ENCODE data around the gene ATG2B. TPM values are rescaled to one million over a fixed set of nuclear protein-coding genes. Genes with fewer than 3 reads are reported as not detected.

The ATG2B gene, protein sequence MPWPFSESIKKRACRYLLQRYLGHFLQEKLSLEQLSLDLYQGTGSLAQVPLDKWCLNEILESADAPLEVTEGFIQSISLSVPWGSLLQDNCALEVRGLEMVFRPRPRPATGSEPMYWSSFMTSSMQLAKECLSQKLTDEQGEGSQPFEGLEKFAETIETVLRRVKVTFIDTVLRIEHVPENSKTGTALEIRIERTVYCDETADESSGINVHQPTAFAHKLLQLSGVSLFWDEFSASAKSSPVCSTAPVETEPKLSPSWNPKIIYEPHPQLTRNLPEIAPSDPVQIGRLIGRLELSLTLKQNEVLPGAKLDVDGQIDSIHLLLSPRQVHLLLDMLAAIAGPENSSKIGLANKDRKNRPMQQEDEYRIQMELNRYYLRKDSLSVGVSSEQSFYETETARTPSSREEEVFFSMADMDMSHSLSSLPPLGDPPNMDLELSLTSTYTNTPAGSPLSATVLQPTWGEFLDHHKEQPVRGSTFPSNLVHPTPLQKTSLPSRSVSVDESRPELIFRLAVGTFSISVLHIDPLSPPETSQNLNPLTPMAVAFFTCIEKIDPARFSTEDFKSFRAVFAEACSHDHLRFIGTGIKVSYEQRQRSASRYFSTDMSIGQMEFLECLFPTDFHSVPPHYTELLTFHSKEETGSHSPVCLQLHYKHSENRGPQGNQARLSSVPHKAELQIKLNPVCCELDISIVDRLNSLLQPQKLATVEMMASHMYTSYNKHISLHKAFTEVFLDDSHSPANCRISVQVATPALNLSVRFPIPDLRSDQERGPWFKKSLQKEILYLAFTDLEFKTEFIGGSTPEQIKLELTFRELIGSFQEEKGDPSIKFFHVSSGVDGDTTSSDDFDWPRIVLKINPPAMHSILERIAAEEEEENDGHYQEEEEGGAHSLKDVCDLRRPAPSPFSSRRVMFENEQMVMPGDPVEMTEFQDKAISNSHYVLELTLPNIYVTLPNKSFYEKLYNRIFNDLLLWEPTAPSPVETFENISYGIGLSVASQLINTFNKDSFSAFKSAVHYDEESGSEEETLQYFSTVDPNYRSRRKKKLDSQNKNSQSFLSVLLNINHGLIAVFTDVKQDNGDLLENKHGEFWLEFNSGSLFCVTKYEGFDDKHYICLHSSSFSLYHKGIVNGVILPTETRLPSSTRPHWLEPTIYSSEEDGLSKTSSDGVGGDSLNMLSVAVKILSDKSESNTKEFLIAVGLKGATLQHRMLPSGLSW (N-terminal part only)
- 22.2 and 27.7 TPM in 2 replicates for total RNA-seq

DNA sequence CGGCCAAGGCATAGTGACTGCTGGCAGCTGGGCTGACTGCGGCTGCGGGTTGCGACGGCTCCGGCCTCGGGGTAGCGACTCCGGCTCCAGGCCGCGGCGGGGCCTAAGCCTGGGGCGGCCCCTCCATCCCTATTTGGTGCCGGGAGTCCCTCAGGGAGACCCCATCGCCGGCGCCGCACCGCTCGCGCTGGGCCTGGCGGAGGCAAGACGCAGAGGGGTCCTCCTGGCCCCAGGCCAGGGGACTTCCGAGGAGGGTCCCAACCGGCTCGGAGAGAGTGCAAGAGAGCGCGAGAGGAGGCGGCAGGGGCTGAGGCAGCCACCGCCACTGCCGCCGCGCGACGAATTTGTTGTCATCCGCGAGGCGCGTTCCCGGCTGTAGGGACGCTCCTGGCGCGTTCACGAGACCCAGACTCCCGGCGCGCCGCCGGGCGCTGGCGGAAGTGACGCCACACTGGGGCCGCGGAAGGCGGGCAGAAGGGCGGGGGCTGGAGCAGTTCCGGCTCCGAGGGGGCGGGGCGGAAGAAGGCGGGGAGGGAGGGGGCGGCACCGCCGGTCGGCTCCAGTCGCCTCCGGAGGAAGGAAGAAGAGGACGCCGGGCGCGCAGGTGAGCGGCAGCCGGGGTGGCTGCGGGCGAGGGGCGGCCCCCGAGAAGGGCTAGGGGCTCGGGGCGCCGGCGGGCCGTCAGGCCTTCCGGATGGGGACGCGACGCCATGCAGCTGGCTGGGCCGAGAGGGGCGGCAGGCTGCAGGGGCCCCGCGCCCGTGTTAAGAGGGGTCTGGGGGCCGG lies at the start of gene ATG2B, which contains the start of gene GSKIP:
ATG2B (minus strand) TSS at position 377 of the 786 bp plus-strand sequence; CDS start at position 12, 365 bp downstream.
GSKIP (plus strand) TSS at position 562 of the 786 bp plus-strand sequence. CDS start 18,722 bp downstream, outside the sequence.
- intact Hi-C loops (cut with micrococcal nuclease): loop anchor here (1.0 to 10.0 kb wide), 6 partner anchors 28 to 1208 kb away; partner anchors contain the start of genes DICER1, PAPOLA and SYNE3

DNA sequence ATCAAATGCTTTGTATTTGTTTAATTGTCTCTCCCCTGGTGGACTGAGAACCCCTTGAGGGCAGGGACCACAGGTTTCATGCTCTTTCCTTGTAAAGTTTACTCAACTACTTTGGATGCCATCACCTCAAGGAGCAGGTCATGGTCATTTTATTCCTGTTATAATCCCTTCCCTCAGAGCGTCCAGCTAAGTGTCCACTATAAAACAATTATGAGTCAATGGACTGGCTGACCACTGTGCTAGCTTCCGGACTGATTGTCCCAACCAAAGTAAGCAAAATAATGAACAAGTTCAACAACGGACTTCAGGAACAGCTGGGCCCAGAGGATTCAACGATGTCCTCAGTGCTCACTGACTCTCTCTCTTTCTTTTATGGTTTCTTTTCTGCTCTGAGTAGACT lies 47.0 kb upstream of the ATG2B start:
- no peaks in the 10 kb centered on the region for H3K9me3 Mint-ChIP-seq
- no peak overlapping the region for H3K4me3 Mint-ChIP-seq
- H3K4me1 Mint-ChIP-seq (ENCODE audit: low read depth): no peaks in the 10 kb centered on the region
- intact Hi-C loops (cut with micrococcal nuclease): no loop called here
- no peak overlapping the region for H3K27ac Mint-ChIP-seq
- peaks cover 3% of the 10 kb centered on the region for H3K27me3 Mint-ChIP-seq (ENCODE audit: insufficient read depth)
- no peak for DNase-seq (ENCODE audit: low spot score)
- no peaks in the 10 kb centered on the region for H3K36me3 Mint-ChIP-seq (ENCODE audit: low read depth)

More for the DNA sequence above, at the start of gene ATG2B, which contains the start of gene GSKIP:
- Mint-ChIP-seq H3K9me3 (no peaks in the 10 kb centered on the region), H3K4me3 (peak within 1 kb of the TSS; percentile 98), H3K36me3 (ENCODE audit: low read depth) (peaks cover 10% of the 10 kb centered on the region), H3K27ac (peak within 1 kb of the TSS; percentile 97), H3K4me1 (ENCODE audit: low read depth) (peaks cover 55% of the 10 kb centered on the region), H3K27me3 (ENCODE audit: insufficient read depth) (no peaks in the 10 kb centered on the region)
- DNase-seq (ENCODE audit: low spot score): peak; percentile 97

DNA sequence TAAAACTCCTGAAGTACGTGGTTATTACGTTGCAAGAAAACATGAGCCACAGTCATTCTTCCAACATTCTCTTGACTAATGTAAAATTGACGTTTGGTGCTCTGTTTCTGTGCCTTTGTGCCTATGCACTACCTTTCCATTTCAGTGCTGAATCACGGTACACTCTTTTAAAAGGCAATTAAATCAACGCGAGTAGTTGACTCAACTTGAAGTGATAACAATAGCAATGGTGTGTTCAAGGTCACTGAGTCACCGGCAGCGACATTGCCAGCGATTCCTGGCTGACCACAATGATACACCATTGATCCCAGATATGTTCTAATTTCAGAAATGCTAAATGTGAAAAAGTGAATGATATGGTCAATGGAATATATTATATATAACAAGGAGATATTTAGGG lies 46.6 kb upstream of the ATG2B start:
- no peaks in the 10 kb centered on the region for H3K36me3 Mint-ChIP-seq (ENCODE audit: low read depth)
- H3K27ac Mint-ChIP-seq: no peak overlapping the region

DNA sequence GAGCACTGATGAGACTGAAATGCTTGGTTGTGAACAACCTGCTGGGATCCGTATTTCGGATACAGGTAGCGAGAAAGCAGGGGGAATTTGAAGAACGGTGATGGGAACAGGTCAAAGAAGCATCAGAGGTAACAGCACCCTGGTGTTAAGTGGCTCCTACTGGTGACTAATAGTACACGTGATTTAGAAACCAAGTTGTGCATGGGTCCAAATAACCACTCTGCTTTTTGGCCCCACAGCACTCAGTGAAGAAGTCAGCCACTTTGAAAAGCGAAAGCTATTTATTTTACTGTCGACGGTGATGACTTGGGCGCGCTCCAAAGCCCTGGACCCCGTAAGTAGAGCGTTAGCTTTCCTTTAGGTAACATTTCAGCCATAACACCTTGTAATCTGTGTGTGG lies 45.5 kb upstream of the ATG2B start:
- Mint-ChIP-seq H3K4me1 (ENCODE audit: low read depth) (no peaks in the 10 kb centered on the region), H3K27me3 (ENCODE audit: insufficient read depth) (peaks cover 4% of the 10 kb centered on the region), H3K4me3 (no peak overlapping the region), H3K9me3 (no peaks in the 10 kb centered on the region), H3K27ac (no peak overlapping the region), H3K36me3 (ENCODE audit: low read depth) (no peaks in the 10 kb centered on the region)
- no peak for DNase-seq (ENCODE audit: low spot score)
- intact Hi-C loops (cut with micrococcal nuclease): no loop called here

More for the DNA sequence above, 46.6 kb upstream of the ATG2B start:
- no peak overlapping the region for H3K4me3 Mint-ChIP-seq
- H3K4me1 Mint-ChIP-seq (ENCODE audit: low read depth): no peaks in the 10 kb centered on the region
- intact Hi-C loops (cut with micrococcal nuclease): no loop called here
- no peak for DNase-seq (ENCODE audit: low spot score)
- peaks cover 3% of the 10 kb centered on the region for H3K27me3 Mint-ChIP-seq (ENCODE audit: insufficient read depth)
- no peaks in the 10 kb centered on the region for H3K9me3 Mint-ChIP-seq

DNA sequence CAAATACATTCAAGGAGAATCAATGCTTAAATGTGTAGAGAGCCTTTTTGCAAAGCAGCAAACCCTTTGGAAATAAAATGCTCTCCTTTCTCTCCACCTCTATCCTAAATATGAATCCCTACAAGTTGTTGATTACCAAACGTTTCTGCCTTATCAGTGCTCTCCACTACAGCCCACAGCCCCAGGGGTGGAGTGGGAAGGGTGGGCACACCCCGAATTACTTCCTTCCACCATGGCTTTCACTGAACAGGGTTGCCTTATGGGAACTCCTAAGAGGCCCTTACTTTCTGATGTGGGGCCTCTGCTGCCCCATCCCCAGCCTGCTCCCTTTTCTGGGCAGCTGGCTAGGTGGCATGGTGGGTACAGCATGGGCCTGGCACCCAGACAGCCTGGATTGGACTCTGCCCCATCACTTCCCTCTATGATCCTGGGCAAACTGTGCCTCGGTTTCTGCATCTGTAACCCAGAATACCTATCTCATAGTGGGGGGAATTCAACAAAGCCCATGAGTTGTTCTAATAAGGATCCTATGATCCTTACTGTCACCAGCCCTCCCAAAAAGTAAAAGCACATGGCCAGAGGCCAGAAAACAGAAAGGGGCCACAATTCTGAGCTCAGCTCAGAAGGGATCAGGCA lies 44.9 kb upstream of the ATG2B start:
- Mint-ChIP-seq H3K36me3 (ENCODE audit: low read depth) (no peaks in the 10 kb centered on the region), H3K4me1 (ENCODE audit: low read depth) (no peaks in the 10 kb centered on the region), H3K27ac (no peak overlapping the region), H3K4me3 (no peak overlapping the region), H3K9me3 (no peaks in the 10 kb centered on the region), H3K27me3 (ENCODE audit: insufficient read depth) (peaks cover 4% of the 10 kb centered on the region)
- intact Hi-C loops (cut with micrococcal nuclease): no loop called here
- DNase-seq (ENCODE audit: low spot score): no peak

DNA sequence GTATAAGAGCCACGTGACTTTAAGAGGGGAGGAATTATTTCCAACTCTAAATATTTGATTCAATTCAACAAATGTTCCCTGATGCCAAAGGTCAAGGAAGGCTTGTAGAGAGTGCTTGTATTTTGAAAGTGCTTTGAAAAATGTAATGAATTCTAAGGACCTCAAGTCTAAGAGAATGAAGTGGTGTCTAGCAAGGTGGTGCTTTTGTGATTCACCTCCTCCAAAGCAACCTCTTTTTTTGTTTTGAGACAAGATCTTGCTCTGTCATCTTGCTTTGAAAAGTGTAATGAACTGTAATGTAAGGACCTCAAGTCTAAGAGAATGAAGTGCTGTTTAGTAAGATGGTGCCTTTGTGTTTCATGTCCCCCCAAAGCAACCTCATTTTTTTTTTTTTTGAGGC lies 42.5 kb upstream of the ATG2B start:
- Mint-ChIP-seq H3K9me3 (no peaks in the 10 kb centered on the region), H3K36me3 (ENCODE audit: low read depth) (no peaks in the 10 kb centered on the region), H3K27me3 (ENCODE audit: insufficient read depth) (peaks cover 4% of the 10 kb centered on the region), H3K27ac (no peak overlapping the region), H3K4me3 (no peak overlapping the region), H3K4me1 (ENCODE audit: low read depth) (no peaks in the 10 kb centered on the region)
- intact Hi-C loops (cut with micrococcal nuclease): no loop called here
- DNase-seq (ENCODE audit: low spot score): no peak

DNA sequence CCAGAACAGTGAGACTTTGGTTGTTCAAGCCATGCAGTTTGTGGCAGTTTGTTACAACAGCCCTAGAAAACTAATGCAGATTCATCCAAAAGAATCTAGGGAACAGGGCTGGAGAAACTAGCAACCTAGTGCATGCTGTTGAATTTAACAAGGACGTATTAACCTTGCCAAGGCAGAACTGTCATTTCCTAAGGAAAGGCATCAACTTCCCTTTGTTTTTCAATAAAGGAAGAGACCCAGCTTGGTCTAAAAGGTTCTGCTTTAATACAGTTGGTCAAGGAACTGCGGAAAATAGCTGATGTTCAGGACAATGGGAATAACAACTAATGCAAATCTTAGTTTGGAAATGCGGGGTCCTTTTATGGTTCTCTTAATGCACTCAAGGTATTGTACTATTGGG lies 40.3 kb upstream of the ATG2B start:
- Mint-ChIP-seq H3K36me3 (ENCODE audit: low read depth) (no peaks in the 10 kb centered on the region), H3K4me3 (no peak overlapping the region), H3K9me3 (no peaks in the 10 kb centered on the region), H3K27ac (no peak overlapping the region), H3K27me3 (ENCODE audit: insufficient read depth) (peaks cover 5% of the 10 kb centered on the region), H3K4me1 (ENCODE audit: low read depth) (no peaks in the 10 kb centered on the region)
- DNase-seq (ENCODE audit: low spot score): no peak
- intact Hi-C loops (cut with micrococcal nuclease): no loop called here

DNA sequence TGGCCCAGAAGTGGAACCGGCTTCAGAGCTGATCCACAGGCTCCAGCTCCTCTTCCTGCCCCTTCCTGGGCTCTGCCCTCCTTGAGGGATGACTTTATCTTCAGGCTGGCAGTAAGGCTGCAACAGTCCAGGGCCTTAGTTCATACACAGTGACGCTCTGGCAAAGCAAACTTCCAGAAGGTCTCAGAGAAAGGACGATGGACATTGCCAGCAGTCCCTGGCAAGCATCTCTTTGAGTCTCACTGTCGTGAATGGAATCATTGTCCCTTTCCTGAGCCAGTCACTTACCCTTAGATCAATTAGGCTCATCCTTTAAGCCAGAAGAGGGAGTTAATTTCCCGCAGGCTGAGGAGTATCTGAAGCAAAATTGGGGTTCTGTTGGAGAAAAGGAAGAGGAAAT lies 37.4 kb upstream of the ATG2B start:
- H3K9me3 Mint-ChIP-seq: no peaks in the 10 kb centered on the region
- H3K4me3 Mint-ChIP-seq: no peak overlapping the region
- H3K27ac Mint-ChIP-seq: no peak overlapping the region
- H3K27me3 Mint-ChIP-seq (ENCODE audit: insufficient read depth): peaks cover 7% of the 10 kb centered on the region
- H3K36me3 Mint-ChIP-seq (ENCODE audit: low read depth): no peaks in the 10 kb centered on the region
- intact Hi-C loops (cut with micrococcal nuclease): no loop called here
- no peak for DNase-seq (ENCODE audit: low spot score)
- H3K4me1 Mint-ChIP-seq (ENCODE audit: low read depth): no peaks in the 10 kb centered on the region

DNA sequence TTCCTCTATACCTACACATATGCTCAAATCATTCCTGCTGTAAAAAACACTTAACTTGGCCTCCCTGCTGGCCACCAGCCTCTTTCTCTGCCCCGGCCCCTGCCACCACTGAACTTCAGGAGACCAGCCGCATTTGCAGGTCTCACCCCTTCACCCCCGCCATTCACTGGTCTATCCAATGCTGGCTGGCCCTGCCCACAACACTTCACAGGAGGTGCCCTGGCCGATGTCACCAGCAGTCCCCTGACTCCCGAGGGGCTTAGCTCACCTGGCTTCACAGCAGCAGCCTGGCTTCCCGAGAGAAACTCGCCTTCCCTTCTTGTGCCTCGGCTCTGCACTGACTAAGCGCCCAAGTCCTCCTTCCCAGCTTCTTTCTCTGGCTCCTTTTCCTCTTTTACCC lies 36.3 kb upstream of the ATG2B start:
- H3K36me3 Mint-ChIP-seq (ENCODE audit: low read depth): no peaks in the 10 kb centered on the region
- H3K4me1 Mint-ChIP-seq (ENCODE audit: low read depth): no peaks in the 10 kb centered on the region
- DNase-seq (ENCODE audit: low spot score): no peak
- H3K27ac Mint-ChIP-seq: no peak overlapping the region
- peaks cover 9% of the 10 kb centered on the region for H3K27me3 Mint-ChIP-seq (ENCODE audit: insufficient read depth)
- no peaks in the 10 kb centered on the region for H3K9me3 Mint-ChIP-seq
- intact Hi-C loops (cut with micrococcal nuclease): no loop called here
- H3K4me3 Mint-ChIP-seq: no peak overlapping the region

DNA sequence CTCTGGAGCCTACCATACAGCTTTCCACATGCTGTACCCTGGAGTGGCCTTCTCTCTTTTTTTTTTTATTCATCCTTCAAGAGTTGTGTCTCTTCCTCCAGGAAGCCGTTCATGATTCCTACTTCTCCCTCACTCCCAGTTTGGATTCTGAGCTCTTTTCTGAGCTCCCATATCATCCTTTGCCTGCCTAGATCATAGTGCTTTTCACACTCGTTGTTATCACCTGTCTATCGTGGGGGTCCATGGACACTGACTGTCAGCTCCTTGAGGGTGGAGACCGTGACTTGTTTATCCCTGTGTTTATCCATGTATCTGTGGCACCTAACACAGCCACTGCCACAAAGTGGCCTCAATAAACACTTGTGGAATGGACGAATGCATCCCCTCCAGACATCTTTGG lies 35.8 kb upstream of the ATG2B start:
- Mint-ChIP-seq H3K27ac (no peak overlapping the region), H3K9me3 (no peaks in the 10 kb centered on the region), H3K4me1 (ENCODE audit: low read depth) (no peaks in the 10 kb centered on the region), H3K4me3 (no peak overlapping the region), H3K27me3 (ENCODE audit: insufficient read depth) (peaks cover 5% of the 10 kb centered on the region), H3K36me3 (ENCODE audit: low read depth) (no peaks in the 10 kb centered on the region)
- no peak for DNase-seq (ENCODE audit: low spot score)
- intact Hi-C loops (cut with micrococcal nuclease): no loop called here

DNA sequence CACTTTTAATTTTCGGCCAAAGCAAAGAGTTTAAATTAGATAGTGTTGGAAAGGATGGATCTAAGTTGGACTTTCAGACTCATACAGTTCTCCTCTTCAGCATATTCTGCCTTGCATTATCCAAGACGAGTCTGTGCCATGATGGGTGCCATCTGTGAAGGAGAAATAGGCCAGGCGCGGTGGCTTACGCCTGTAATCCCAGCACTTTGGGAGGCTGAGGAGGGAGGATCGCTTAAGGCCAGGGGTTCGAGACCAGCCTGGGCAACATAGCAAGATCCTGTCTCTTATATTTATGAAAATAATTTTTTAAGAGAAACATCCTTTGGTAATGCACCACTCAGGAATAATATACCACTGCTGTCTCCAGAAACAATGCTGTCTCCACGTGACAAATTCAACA lies 35.3 kb upstream of the ATG2B start:
- Mint-ChIP-seq H3K36me3 (ENCODE audit: low read depth) (no peaks in the 10 kb centered on the region), H3K4me3 (no peak overlapping the region), H3K27ac (no peak overlapping the region), H3K27me3 (ENCODE audit: insufficient read depth) (peaks cover 5% of the 10 kb centered on the region), H3K4me1 (ENCODE audit: low read depth) (no peaks in the 10 kb centered on the region), H3K9me3 (no peaks in the 10 kb centered on the region)
- intact Hi-C loops (cut with micrococcal nuclease): no loop called here
- no peak for DNase-seq (ENCODE audit: low spot score)

Measured in activated T-helper 1 cell treated with anti-CD3 and anti-CD28 coated beads, Interleukin-12 subunit alpha, Interleukin-12 subunit beta, Interleukin-2, Interleukin-4 antibody, amounts not matched to agents 30 ng/mL and 10 ng/mL and 1 ng/mL, durations not matched to agents 14 hours and 24 hours and 36 hours (primary cell).